Chondrocyte (in vitro differentiated cells): ENCODE data around the gene SLC45A1. TPM values are rescaled to one million over a fixed set of nuclear protein-coding genes. Genes with fewer than 3 reads are reported as not detected.

ENCODE experiments used
- DNase-seq: peaks from one replicate; pipeline ENCODE4 v3.0.0; 2021; ENCODE audit warnings: mixed read lengths, low spot score
- H3K27ac Mint-ChIP-seq: one replicate; pipeline ENCODE4 v1.8.0; 2021; ENCODE audit warnings: mild to moderate bottlenecking, moderate library complexity, mixed read lengths; ENCODE audit not compliant: unreplicated experiment
- H3K27me3 Mint-ChIP-seq: 2 replicates; pipeline ENCODE4 v1.8.0; 2021; ENCODE audit warnings: low read depth, mixed read lengths
- H3K36me3 Mint-ChIP-seq: 2 replicates; pipeline ENCODE4 v1.8.0; 2021; ENCODE audit warnings: low read depth, mixed read lengths
- H3K4me1 Mint-ChIP-seq: 2 replicates; pipeline ENCODE4 v1.8.0; 2021; ENCODE audit warnings: low read depth, mild to moderate bottlenecking, mixed read lengths
- H3K4me3 Mint-ChIP-seq: one replicate; pipeline ENCODE4 v1.8.0; 2021; ENCODE audit warnings: mild to moderate bottlenecking, moderate library complexity, mixed read lengths; ENCODE audit not compliant: unreplicated experiment
- H3K9me3 Mint-ChIP-seq: 2 replicates; pipeline ENCODE4 v1.8.0; 2021; ENCODE audit warnings: low read depth, mixed read lengths
- CTCF ChIP-seq: fragments of 200-600 bp; sonication (generic); IDR thresholded peaks from 2 replicates; pipeline ENCODE4 v1.5.0; 2021; ENCODE audit warnings: antibody characterized with exemption, mild to moderate bottlenecking, moderate library complexity
- total RNA-seq: library from RNA; stranded (reverse); gene quantifications from 3 replicates; pipeline ENCODE4 v1.2.1, GENCODE V29; 2021

The SLC45A1 gene
- total RNA-seq, 1 donor from 2014 or later, result 4.8 TPM

GRCh38 chr1:8326265-8326664, 8.4 kb downstream of the SLC45A1 start:
- Mint-ChIP-seq H3K36me3 (peaks cover 10% of the 10 kb centered on the region), H3K4me3 (no peak overlapping the region), H3K27me3 (no peaks in the 10 kb centered on the region), H3K9me3 (no peaks in the 10 kb centered on the region), H3K4me1 (peaks cover 8% of the 10 kb centered on the region), H3K27ac (no peak overlapping the region)
- TF ChIP-seq CTCF, result no peak
- no peak for DNase-seq

GRCh38 chr1:8328271-8328670, 10.4 kb downstream of the SLC45A1 start:
- H3K36me3 Mint-ChIP-seq, result peaks cover 8% of the 10 kb centered on the region
- DNase-seq, result no peak
- no peak for TF ChIP-seq CTCF
- H3K4me3 Mint-ChIP-seq, result no peak overlapping the region
- H3K9me3 Mint-ChIP-seq, result no peaks in the 10 kb centered on the region
- no peaks in the 10 kb centered on the region for H3K27me3 Mint-ChIP-seq
- peaks cover 8% of the 10 kb centered on the region for H3K4me1 Mint-ChIP-seq
- H3K27ac Mint-ChIP-seq, result no peak overlapping the region

- Mint-ChIP-seq H3K4me1 (peaks cover 8% of the 10 kb centered on the region), H3K4me3 (no peak overlapping the region), H3K27me3 (no peaks in the 10 kb centered on the region), H3K36me3 (peaks cover 15% of the 10 kb centered on the region), H3K9me3 (no peaks in the 10 kb centered on the region), H3K27ac (no peak overlapping the region)
- DNase-seq, result no peak
- TF ChIP-seq CTCF, result no peak
These were observed 11.5 kb downstream of the SLC45A1 start for GRCh38 chr1:8329439-8329838.

DNA sequence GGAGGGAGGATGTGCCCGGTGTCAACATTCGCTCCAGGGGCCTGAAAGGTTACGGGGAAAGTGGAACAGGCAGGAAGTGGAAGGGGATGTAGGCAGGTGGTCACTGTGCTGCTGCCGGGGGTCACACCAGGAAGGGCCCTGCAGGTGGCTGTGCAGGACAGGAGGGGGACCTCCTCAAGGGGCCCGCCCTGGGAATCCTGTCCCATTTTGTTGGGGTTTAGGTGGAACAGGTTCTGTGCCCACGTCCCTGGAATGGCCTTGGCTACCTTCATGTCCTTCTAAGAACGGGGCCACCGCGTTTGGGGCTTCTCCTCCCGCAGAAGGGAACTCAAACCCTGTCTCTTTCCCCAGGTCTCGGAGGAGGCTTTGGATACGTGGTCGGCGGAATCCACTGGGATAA, 11.9 kb downstream of the SLC45A1 start:
- Mint-ChIP-seq H3K4me3 (no peak overlapping the region), H3K27ac (no peak overlapping the region), H3K36me3 (peaks cover 19% of the 10 kb centered on the region), H3K4me1 (peaks cover 8% of the 10 kb centered on the region), H3K27me3 (no peaks in the 10 kb centered on the region), H3K9me3 (no peaks in the 10 kb centered on the region)
- TF ChIP-seq CTCF, result no peak
- no peak for DNase-seq

DNA sequence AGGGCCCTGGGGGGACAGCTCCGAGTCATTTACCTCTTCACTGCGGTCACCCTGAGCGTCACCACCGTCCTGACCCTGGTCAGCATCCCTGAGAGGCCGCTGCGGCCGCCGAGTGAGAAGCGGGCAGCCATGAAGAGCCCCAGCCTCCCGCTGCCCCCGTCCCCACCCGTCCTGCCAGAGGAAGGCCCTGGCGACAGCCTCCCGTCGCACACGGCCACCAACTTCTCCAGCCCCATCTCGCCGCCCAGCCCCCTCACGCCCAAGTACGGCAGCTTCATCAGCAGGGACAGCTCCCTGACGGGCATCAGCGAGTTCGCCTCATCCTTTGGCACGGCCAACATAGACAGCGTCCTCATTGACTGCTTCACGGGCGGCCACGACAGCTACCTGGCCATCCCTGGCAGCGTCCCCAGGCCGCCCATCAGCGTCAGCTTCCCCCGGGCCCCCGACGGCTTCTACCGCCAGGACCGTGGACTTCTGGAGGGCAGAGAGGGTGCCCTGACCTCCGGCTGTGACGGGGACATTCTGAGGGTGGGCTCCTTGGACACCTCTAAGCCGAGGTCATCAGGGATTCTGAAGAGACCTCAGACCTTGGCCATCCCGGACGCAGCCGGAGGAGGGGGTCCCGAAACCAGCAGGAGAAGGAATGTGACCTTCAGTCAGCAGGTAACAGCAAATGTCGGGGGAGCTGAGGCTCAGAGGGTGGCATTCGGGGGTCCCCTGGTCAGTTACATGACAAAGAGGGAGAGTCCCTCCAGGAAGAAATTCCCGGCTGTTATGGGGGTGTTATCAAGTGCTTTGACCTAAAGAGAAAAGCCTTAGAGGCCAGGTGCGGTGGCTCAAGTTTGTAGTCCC, 12.6 kb downstream of the SLC45A1 start:
- H3K9me3 Mint-ChIP-seq, result no peaks in the 10 kb centered on the region
- H3K4me3 Mint-ChIP-seq, result no peak overlapping the region
- no peak overlapping the region for H3K27ac Mint-ChIP-seq
- H3K36me3 Mint-ChIP-seq, result peaks cover 19% of the 10 kb centered on the region
- no peak for DNase-seq
- peaks cover 8% of the 10 kb centered on the region for H3K4me1 Mint-ChIP-seq
- no peak for TF ChIP-seq CTCF
- no peaks in the 10 kb centered on the region for H3K27me3 Mint-ChIP-seq
